ENCODE data around the gene ESF1. TPM values are rescaled to one million over a fixed set of nuclear protein-coding genes. Genes with fewer than 3 reads are reported as not detected.

The ESF1 gene
- total RNA-seq, 3 donors from 2014 or later: 33.0 to 35.0 (median 33.2) TPM

GRCh38 chr20:13665709-13666395 is 118.9 kb downstream of the ESF1 start:
- Mint-ChIP-seq H3K4me1 (ENCODE audit: low read depth) (no peaks in the 10 kb centered on the region), H3K9me3 (no peaks in the 10 kb centered on the region), H3K27me3 (ENCODE audit: low read depth) (peaks cover 16% of the 10 kb centered on the region), H3K36me3 (ENCODE audit: insufficient read depth) (no peaks in the 10 kb centered on the region), H3K4me3 (no peak overlapping the region)
- ATAC-seq (no peak), DNase-seq (no peak)

Other genes starting within 250 kb of the ESF1 start
- 10 to 100 TPM in 2 of 3 donors, 1 to 10 TPM in 1; 9.5 to 12.5 (median 11.4) TPM for gene TASP1, start 146.0 kb downstream of the ESF1 start, total RNA-seq
- 10 to 100 TPM; 25.5 to 28.6 (median 26.4) TPM for gene NDUFAF5, start 109 bp upstream of the ESF1 start, total RNA-seq
- not detected for gene SEL1L2, start 205.7 kb upstream of the ESF1 start, total RNA-seq
- gene MACROD2, start 210.6 kb upstream of the ESF1 start, total RNA-seq: under 1 TPM in 1 of 3 donors, not detected in 2; 0.10 TPM

Data from activated T-cell treated with anti-CD3 and anti-CD28 coated beads, Interleukin-2, amount 50 U/mL, for 4 hours (primary cell).